ENCODE data around the gene JAKMIP3. TPM values are rescaled to one million over a fixed set of nuclear protein-coding genes. Genes with fewer than 3 reads are reported as not detected.

Gene JAKMIP3
- total RNA-seq, 6 experiments from 2014 or later: 0.06 to 0.22 (median 0.18) TPM

GRCh38 chr10:132023092-132023811, 42.5 kb upstream of the JAKMIP3 start:
- peaks cover 0 to 8% (median 0%) of the 10 kb centered on the region in 4 donors for H3K4me1 ChIP-seq
- no peaks in the 10 kb centered on the region for H3K36me3 ChIP-seq
- 10% methylated on average over 25 of the region's 36 CpGs for WGBS (ENCODE audit: insufficient coverage, low coverage, low lambda C conversion rate, missing lambda C conversion rate)
- no peaks in the 10 kb centered on the region for H3K27me3 ChIP-seq
- H3K9me3 ChIP-seq: no peaks in the 10 kb centered on the region
- DNase-seq (peak; percentile 82 to 84 (median 82)), ATAC-seq (peak; percentile 93 to 99 (median 98))
- peak overlapping the region; percentile 31 to 38 (median 33) for H3K4me3 ChIP-seq
- no peak overlapping the region for H3K27ac ChIP-seq
- intact Hi-C loops (cut with DNase I): loop anchor here (5.0 kb wide), 1 partner anchor 141 kb away; no protein-coding TSS in a partner anchor
- no peak for TF ChIP-seq POLR2A (IDR thresholded peaks at IDR 0.05)
- TF ChIP-seq, protein P1, sequence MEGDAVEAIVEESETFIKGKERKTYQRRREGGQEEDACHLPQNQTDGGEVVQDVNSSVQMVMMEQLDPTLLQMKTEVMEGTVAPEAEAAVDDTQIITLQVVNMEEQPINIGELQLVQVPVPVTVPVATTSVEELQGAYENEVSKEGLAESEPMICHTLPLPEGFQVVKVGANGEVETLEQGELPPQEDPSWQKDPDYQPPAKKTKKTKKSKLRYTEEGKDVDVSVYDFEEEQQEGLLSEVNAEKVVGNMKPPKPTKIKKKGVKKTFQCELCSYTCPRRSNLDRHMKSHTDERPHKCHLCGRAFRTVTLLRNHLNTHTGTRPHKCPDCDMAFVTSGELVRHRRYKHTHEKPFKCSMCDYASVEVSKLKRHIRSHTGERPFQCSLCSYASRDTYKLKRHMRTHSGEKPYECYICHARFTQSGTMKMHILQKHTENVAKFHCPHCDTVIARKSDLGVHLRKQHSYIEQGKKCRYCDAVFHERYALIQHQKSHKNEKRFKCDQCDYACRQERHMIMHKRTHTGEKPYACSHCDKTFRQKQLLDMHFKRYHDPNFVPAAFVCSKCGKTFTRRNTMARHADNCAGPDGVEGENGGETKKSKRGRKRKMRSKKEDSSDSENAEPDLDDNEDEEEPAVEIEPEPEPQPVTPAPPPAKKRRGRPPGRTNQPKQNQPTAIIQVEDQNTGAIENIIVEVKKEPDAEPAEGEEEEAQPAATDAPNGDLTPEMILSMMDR (IDR thresholded peaks at IDR 0.05): peak; percentile 89 to 94 (median 92)

DNA sequence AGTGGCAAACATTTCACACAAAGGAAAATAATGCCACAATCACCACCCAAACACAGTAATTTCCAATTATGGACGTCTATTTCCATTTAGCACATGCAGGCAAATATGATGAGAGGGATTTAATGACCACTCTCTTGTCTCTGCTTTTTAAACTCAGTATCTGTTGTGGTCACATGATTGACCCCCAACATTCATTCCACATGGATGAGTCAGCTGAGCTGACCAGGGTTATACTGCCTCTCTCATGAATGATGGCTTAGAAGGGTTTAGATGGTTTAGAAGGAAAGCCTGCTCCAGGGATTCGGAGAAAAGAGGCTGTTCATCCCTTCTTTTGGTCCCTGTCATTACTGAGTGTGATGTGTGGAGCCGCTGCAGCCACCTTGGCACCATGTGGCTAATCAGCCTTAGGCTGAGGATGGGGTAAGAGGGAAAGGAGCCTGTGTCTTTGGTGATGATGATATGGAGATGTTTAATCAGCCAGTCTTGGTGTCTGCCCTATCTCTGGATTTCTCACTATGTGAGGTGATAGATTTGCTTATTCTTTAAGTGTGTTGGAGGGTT, 38.2 kb upstream of the JAKMIP3 start:
- Histone ChIP-seq H3K4me1 (peaks cover 0 to 8% (median 0%) of the 10 kb centered on the region in 4 donors), H3K36me3 (no peaks in the 10 kb centered on the region), H3K9me3 (no peaks in the 10 kb centered on the region), H3K27me3 (no peaks in the 10 kb centered on the region), H3K4me3 (no peak overlapping the region), H3K27ac (no peak overlapping the region)
- ATAC-seq: no peak
- 38% methylated on average over 2 of the region's 3 CpGs for WGBS (ENCODE audit: insufficient coverage, low coverage, low lambda C conversion rate, missing lambda C conversion rate)
- TF ChIP-seq, protein P1 (IDR thresholded peaks at IDR 0.05): no peak
- TF ChIP-seq POLR2A (IDR thresholded peaks at IDR 0.05): no peak
- intact Hi-C loops (cut with DNase I): no loop called here
- DNase-seq: no peak

GRCh38 chr10:132028706-132029105, 37.0 kb upstream of the JAKMIP3 start:
- intact Hi-C loops (cut with DNase I): no loop called here
- WGBS (ENCODE audit: insufficient coverage, low coverage, low lambda C conversion rate, missing lambda C conversion rate): 47% methylated on average over 6 of the region's 6 CpGs
- DNase-seq: no peak
- H3K4me3 ChIP-seq: no peak overlapping the region
- H3K27ac ChIP-seq: no peak overlapping the region
- TF ChIP-seq, protein P1 (IDR thresholded peaks at IDR 0.05): no peak
- TF ChIP-seq POLR2A (IDR thresholded peaks at IDR 0.05): no peak
- no peaks in the 10 kb centered on the region for H3K9me3 ChIP-seq
- H3K36me3 ChIP-seq: no peaks in the 10 kb centered on the region
- no peaks in the 10 kb centered on the region for H3K27me3 ChIP-seq
- ATAC-seq: no peak
- no peaks in the 10 kb centered on the region for H3K4me1 ChIP-seq

GRCh38 chr10:132030898-132031463, 34.8 kb upstream of the JAKMIP3 start:
- TF ChIP-seq POLR2A (IDR thresholded peaks at IDR 0.05): no peak
- TF ChIP-seq, protein P1 (IDR thresholded peaks at IDR 0.05): no peak
- H3K4me1 ChIP-seq: no peaks in the 10 kb centered on the region
- intact Hi-C loops (cut with DNase I): no loop called here
- 54% methylated on average over 12 of the region's 12 CpGs for WGBS (ENCODE audit: insufficient coverage, low coverage, low lambda C conversion rate, missing lambda C conversion rate)
- H3K4me3 ChIP-seq: no peak overlapping the region
- no peak overlapping the region for H3K27ac ChIP-seq
- no peaks in the 10 kb centered on the region for H3K9me3 ChIP-seq
- ATAC-seq (no peak), DNase-seq (no peak)
- peaks cover 0 to 1% of the 10 kb centered on the region in 2 donors for H3K27me3 ChIP-seq
- no peaks in the 10 kb centered on the region for H3K36me3 ChIP-seq
